Mucosa of rectum (tissue), 2 donors: ENCODE results near the gene CYP26C1.

Source experiments
- H3K27ac ChIP-seq, 2 donors: one replicate each; pipeline ENCODE4 v1.7.0; 2013; ENCODE audit warnings: inconsistent platforms in 2 of 2, low read depth in 2 of 2, low read length in 2 of 2
- H3K27me3 ChIP-seq, 2 donors: one replicate each; pipeline ENCODE4 v1.7.0; 2013; ENCODE audit warnings: low read length in 2 of 2; ENCODE audit not compliant: control insufficient read depth in 2 of 2, insufficient read depth in 2 of 2
- H3K36me3 ChIP-seq, 2 donors: one replicate each; pipeline ENCODE4 v1.7.0; 2013; ENCODE audit warnings: low read length in 2 of 2; ENCODE audit not compliant: control insufficient read depth in 2 of 2, insufficient read depth in 2 of 2
- H3K4me1 ChIP-seq, 2 donors: one replicate each; pipeline ENCODE4 v1.7.0; 2013; ENCODE audit warnings: low read length in 2 of 2, mild to moderate bottlenecking in 1 of 2; ENCODE audit not compliant: control insufficient read depth in 2 of 2, insufficient read depth in 2 of 2
- H3K4me3 ChIP-seq, 2 donors: one replicate each; pipeline ENCODE4 v1.7.0; 2013; ENCODE audit warnings: low read length in 2 of 2
- H3K9ac ChIP-seq, 2 donors: one replicate each; pipeline ENCODE4 v1.7.0; 2013; ENCODE audit warnings: low read length in 2 of 2, low read depth in 1 of 2, mild to moderate bottlenecking in 1 of 2
- H3K9me3 ChIP-seq, 2 donors: one replicate each; pipeline ENCODE4 v1.7.0; 2013; ENCODE audit warnings: low read length in 2 of 2; ENCODE audit not compliant: control insufficient read depth in 2 of 2
- donor health status: healthy.
- donor health status: Normal muscosa, but diverticular disease.

The CYP26C1 gene

GRCh38 chr10:93039110-93039509 lies 21.5 kb upstream of the CYP26C1 start:
- Histone ChIP-seq H3K36me3 (no peaks in the 10 kb centered on the region), H3K27ac (no peak overlapping the region), H3K4me1 (peaks cover 0 to 6% of the 10 kb centered on the region in 2 donors), H3K4me3 (no peak overlapping the region), H3K27me3 (no peaks in the 10 kb centered on the region), H3K9me3 (no peaks in the 10 kb centered on the region), H3K9ac (no peak overlapping the region)

- no peak overlapping the region for H3K27ac ChIP-seq
- no peak overlapping the region for H3K9ac ChIP-seq
- no peaks in the 10 kb centered on the region for H3K27me3 ChIP-seq
- no peaks in the 10 kb centered on the region for H3K36me3 ChIP-seq
- no peak overlapping the region for H3K4me3 ChIP-seq
- no peaks in the 10 kb centered on the region for H3K9me3 ChIP-seq
- H3K4me1 ChIP-seq, result peaks cover 0 to 6% of the 10 kb centered on the region in 2 donors
These were observed 20.9 kb upstream of the CYP26C1 start for GRCh38 chr10:93039721-93040120.

- no peak overlapping the region for H3K9ac ChIP-seq
- no peaks in the 10 kb centered on the region for H3K36me3 ChIP-seq
- H3K9me3 ChIP-seq, result no peaks in the 10 kb centered on the region
- H3K4me3 ChIP-seq, result no peak overlapping the region
- H3K27me3 ChIP-seq, result peaks cover 0 to 2% of the 10 kb centered on the region in 2 donors
- H3K4me1 ChIP-seq, result no peaks in the 10 kb centered on the region
- H3K27ac ChIP-seq, result no peak overlapping the region
These were observed 6.1 kb upstream of the CYP26C1 start for GRCh38 chr10:93054486-93054885.

GRCh38 chr10:93058139-93058538 lies 2.5 kb upstream of the CYP26C1 start:
- Histone ChIP-seq H3K4me3 (no peak overlapping the region), H3K9ac (no peak overlapping the region), H3K9me3 (no peaks in the 10 kb centered on the region), H3K27ac (no peak overlapping the region), H3K36me3 (no peaks in the 10 kb centered on the region), H3K27me3 (peaks cover 14 to 27% of the 10 kb centered on the region in 2 donors), H3K4me1 (peaks cover 9 to 10% of the 10 kb centered on the region in 2 donors)

GRCh38 chr10:93060887-93061593 lies 442 bp downstream of the CYP26C1 start:
- Histone ChIP-seq H3K27ac (no peak overlapping the region), H3K4me3 (no peak overlapping the region), H3K27me3 (peaks cover 39 to 54% of the 10 kb centered on the region in 2 donors), H3K36me3 (no peaks in the 10 kb centered on the region), H3K9me3 (no peaks in the 10 kb centered on the region), H3K4me1 (peaks cover 9 to 12% of the 10 kb centered on the region in 2 donors), H3K9ac (no peak overlapping the region)

- peaks cover 46 to 62% of the 10 kb centered on the region in 2 donors for H3K27me3 ChIP-seq
- H3K4me3 ChIP-seq, result peak overlapping the region; percentile 59
- H3K9ac ChIP-seq, result no peak overlapping the region
- no peak overlapping the region for H3K27ac ChIP-seq
- H3K4me1 ChIP-seq, result peaks cover 9 to 12% of the 10 kb centered on the region in 2 donors
- no peaks in the 10 kb centered on the region for H3K9me3 ChIP-seq
- no peaks in the 10 kb centered on the region for H3K36me3 ChIP-seq
These were observed 1.3 kb downstream of the CYP26C1 start for GRCh38 chr10:93061594-93062513.

GRCh38 chr10:93062514-93063143 lies 2.0 kb downstream of the CYP26C1 start:
- no peak overlapping the region for H3K27ac ChIP-seq
- H3K27me3 ChIP-seq, result peaks cover 54 to 70% of the 10 kb centered on the region in 2 donors
- H3K4me3 ChIP-seq, result peak overlapping the region; percentile 59
- H3K9ac ChIP-seq, result no peak overlapping the region
- H3K9me3 ChIP-seq, result no peaks in the 10 kb centered on the region
- no peaks in the 10 kb centered on the region for H3K36me3 ChIP-seq
- H3K4me1 ChIP-seq, result peaks cover 9 to 12% of the 10 kb centered on the region in 2 donors

GRCh38 chr10:93063144-93063976 lies 2.8 kb downstream of the CYP26C1 start:
- Histone ChIP-seq H3K4me3 (no peak overlapping the region), H3K27ac (no peak overlapping the region), H3K4me1 (peaks cover 9 to 12% of the 10 kb centered on the region in 2 donors), H3K9me3 (no peaks in the 10 kb centered on the region), H3K9ac (no peak overlapping the region), H3K27me3 (peaks cover 60 to 76% of the 10 kb centered on the region in 2 donors), H3K36me3 (no peaks in the 10 kb centered on the region)

- H3K4me1 ChIP-seq, result peaks cover 9 to 12% of the 10 kb centered on the region in 2 donors
- no peak overlapping the region for H3K27ac ChIP-seq
- H3K9me3 ChIP-seq, result no peaks in the 10 kb centered on the region
- no peak overlapping the region for H3K4me3 ChIP-seq
- peaks cover 65 to 83% of the 10 kb centered on the region in 2 donors for H3K27me3 ChIP-seq
- H3K9ac ChIP-seq, result no peak overlapping the region
- no peaks in the 10 kb centered on the region for H3K36me3 ChIP-seq
These were observed 3.5 kb downstream of the CYP26C1 start for GRCh38 chr10:93063977-93064660.
